ENCODE data around the gene DEPDC5. TPM values are rescaled to one million over a fixed set of nuclear protein-coding genes. Genes with fewer than 3 reads are reported as not detected.
"Not testable (repeated sequence)": the region's sequence is repeated elsewhere in the genome, so short reads cannot be mapped to it uniquely, and the experiment has no call there.

DEPDC5 gene
- 11.8 TPM for total RNA-seq
- long read RNA-seq, partial matches to known transcripts, result 5 of 9 reads
- long read RNA-seq, other reads (novel, unspliced or antisense), result 0 of 9 reads

DNA sequence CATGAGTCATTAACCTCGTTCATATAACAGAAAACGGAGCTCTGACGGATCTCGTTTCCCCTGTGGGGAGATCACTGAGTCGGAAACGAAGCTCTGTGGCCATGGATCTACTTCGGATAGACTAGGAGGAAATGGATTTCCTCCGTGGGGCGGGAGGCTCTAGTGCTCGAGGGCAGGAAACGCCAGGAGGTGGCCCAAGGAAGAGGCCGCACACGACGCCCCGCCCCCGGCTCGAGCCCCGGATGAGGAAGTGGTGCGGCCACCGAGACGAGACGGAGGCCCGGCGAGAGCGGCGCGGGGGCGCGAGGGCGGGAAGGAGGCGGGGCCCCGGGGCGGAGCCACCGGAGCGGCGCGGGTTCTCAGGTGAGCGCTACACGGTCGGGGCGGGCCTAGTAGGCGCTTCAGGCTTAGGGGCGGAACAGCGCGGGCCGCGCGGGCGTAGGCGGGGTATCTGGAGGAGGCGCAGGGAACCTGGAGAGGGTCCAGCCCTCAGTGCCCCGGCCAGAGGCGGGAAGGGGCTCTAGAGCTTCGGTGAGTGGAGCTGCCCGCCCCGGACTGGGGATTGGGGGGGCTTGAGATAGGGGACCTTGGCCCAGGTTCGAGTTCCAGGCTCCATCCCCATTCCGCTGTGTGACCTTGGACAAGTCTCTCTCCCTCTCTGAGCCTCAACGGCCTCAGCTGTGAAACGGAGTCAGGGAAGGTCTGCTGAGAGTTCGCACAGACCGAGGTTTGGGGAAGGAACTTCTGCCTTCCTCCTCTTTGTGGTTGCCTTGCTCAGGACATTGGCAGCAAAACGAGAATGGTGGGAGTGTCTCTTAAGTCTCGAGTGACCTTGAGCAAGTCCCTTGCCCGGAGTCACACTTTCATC lies at the start of gene DEPDC5:
DEPDC5 (plus strand) TSS at position 386 of the 868 bp plus-strand sequence. CDS start 903 bp downstream, outside the sequence.
- DNase-seq (ENCODE audit: low spot score), result peak; percentile 99
- intact Hi-C loops (cut with DNase I), result loop anchor here (1.0 to 5.0 kb wide), 4 partner anchors 72 to 658 kb away; partner anchors contain the start of genes PISD, RTCB and YWHAH

- no peak for DNase-seq (ENCODE audit: low spot score)
- intact Hi-C loops (cut with DNase I), result no loop called here
These were observed 46.3 kb upstream of the DEPDC5 start for GRCh38 chr22:31707519-31707918.

- DNase-seq (ENCODE audit: low spot score); intact Hi-C loops (cut with DNase I): not testable (repeated sequence)
These were observed 42.6 kb upstream of the DEPDC5 start for GRCh38 chr22:31711226-31711625.

DNA sequence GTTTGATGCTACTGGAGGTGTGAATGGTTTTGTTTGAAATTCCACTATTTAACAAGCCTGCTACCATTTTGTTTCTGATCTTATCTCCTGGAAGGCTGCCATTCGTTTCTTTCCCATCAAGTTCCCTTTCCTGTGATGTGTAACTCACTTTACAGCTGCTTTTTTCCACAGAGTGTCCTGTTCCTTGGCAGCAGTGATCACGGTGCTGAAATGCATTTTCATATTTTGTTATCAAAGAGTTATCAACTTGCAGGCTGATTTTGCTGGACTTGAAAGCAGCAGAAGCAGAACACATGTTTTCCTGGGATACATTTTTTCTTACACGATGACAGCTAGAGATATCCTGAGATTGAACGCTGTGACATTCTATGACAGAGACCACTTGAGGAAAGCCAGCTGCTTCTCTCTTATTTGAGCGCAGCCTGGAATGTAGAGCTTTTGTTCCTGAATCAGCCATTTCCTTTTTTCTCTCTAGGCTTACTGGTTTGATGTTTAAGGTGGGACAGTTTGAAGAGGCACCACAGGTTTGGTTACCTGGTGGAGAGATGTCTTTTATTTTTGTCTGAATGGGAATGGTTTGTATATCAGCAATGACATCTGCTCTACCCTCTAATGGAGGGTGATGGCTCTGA lies 38.6 kb upstream of the DEPDC5 start:
- no peak for DNase-seq (ENCODE audit: low spot score)
- intact Hi-C loops (cut with DNase I), result no loop called here

GRCh38 chr22:31719850-31720471 lies 33.9 kb upstream of the DEPDC5 start:
- intact Hi-C loops (cut with DNase I), result no loop called here
- no peak for DNase-seq (ENCODE audit: low spot score)

DNA sequence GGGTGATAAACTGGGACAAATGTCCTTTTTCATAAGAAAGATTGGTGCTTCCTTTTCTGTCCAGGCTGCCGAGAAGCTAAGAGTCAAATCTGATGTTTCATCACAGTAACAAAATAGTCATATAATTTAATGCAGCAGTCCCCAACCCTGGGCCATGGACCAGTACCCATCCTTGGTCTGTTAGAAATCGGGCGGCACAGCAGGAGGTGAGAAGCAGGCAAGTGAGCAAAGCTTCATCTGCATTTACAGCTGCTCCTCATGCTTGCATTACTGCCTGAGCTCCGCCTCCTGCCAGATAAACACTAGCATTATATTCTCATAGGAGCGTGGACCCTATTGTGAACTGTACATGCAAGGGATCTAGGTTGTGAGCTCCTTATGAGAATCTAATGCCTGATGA lies 30.1 kb upstream of the DEPDC5 start:
- intact Hi-C loops (cut with DNase I), result no loop called here
- DNase-seq (ENCODE audit: low spot score), result no peak

GRCh38 chr22:31726692-31727091 lies 27.1 kb upstream of the DEPDC5 start:
- intact Hi-C loops (cut with DNase I), result no loop called here
- no peak for DNase-seq (ENCODE audit: low spot score)

GRCh38 chr22:31728857-31729256 lies 25.0 kb upstream of the DEPDC5 start:
- intact Hi-C loops (cut with DNase I), result no loop called here
- DNase-seq (ENCODE audit: low spot score), result no peak

GRCh38 chr22:31730344-31730711 lies 23.5 kb upstream of the DEPDC5 start:
- no peak for DNase-seq (ENCODE audit: low spot score)
- intact Hi-C loops (cut with DNase I), result no loop called here

- no peak for DNase-seq (ENCODE audit: low spot score)
- intact Hi-C loops (cut with DNase I), result no loop called here
These were observed 21.6 kb upstream of the DEPDC5 start for GRCh38 chr22:31732089-31732829.

DNA sequence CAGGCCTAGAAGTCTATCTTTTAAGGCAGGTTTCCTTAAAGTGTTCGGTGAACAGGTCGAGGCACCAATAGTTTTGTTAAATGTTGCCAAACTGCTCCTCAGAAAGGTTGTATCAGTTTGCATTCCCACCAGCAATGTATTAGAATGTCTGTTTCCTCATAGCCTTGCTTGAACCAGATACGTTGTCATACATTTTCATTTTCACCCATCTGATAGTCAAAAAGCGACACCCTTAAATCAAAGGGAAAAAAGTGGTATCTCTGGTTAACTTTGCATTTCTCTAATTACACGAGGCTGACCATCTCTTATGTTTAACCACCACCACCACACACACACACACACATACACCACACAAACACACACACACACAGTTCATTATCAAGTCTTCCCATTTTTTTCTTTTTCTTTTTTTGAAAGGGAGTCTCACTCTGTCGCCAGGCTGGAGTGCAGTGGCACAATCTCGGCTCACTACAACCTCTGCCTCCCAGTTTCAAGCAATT lies 20.2 kb upstream of the DEPDC5 start:
- no peak for DNase-seq (ENCODE audit: low spot score)
- intact Hi-C loops (cut with DNase I), result no loop called here

DNA sequence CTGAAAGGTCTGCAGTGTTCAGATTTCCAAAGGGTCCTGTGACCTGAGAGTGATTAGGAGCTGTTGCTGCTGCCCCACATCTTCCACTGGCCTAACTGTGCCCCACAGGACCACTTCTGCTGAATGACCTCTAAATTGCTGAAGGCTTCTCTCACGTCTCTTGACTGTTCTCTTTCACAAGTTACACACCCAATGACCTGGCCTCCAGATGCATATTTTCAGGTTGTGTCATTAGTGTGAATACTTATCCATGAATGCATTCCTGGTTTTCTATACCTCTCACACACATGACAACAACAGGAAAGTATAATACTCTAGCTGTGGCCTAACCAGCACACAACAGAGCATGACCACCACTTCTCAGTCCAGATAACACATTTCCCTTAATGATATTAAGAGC lies 19.3 kb upstream of the DEPDC5 start:
- intact Hi-C loops (cut with DNase I), result no loop called here
- no peak for DNase-seq (ENCODE audit: low spot score)

- no peak for DNase-seq (ENCODE audit: low spot score)
- intact Hi-C loops (cut with DNase I), result no loop called here
These were observed 17.4 kb upstream of the DEPDC5 start for GRCh38 chr22:31736458-31736857.

DNA sequence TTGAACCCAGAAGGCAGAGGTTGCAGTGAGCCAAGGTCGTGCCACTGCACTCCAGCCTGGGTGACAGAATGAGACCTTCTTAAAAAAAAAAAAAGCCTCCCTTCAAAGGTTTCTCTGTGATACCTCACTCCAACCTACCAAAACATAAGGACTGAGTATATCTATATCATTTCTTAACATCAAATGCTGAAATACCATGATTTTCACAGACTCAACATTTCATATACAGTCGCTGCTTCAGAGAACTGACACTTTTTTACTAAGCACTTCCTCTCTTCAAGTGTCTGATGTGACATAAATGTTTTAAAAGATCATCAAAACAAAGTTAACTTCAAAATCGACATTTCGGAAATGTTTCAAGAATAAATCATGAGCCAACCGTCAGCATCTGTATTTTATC lies 15.9 kb upstream of the DEPDC5 start:
- no peak for DNase-seq (ENCODE audit: low spot score)
- intact Hi-C loops (cut with DNase I), result no loop called here

- intact Hi-C loops (cut with DNase I), result no loop called here
- no peak for DNase-seq (ENCODE audit: low spot score)
These were observed 15.3 kb upstream of the DEPDC5 start for GRCh38 chr22:31738566-31738965.

GRCh38 chr22:31739795-31740201 lies 14.0 kb upstream of the DEPDC5 start:
- no peak for DNase-seq (ENCODE audit: low spot score)
- intact Hi-C loops (cut with DNase I), result no loop called here

GRCh38 chr22:31740314-31740713 lies 13.5 kb upstream of the DEPDC5 start:
- DNase-seq (ENCODE audit: low spot score); intact Hi-C loops (cut with DNase I): not testable (repeated sequence)

GRCh38 chr22:31742115-31742514 lies 11.7 kb upstream of the DEPDC5 start:
- intact Hi-C loops (cut with DNase I), result no loop called here
- no peak for DNase-seq (ENCODE audit: low spot score)

GRCh38 chr22:31742682-31743081 lies 11.1 kb upstream of the DEPDC5 start:
- DNase-seq (ENCODE audit: low spot score), result no peak
- intact Hi-C loops (cut with DNase I), result no loop called here

DNA sequence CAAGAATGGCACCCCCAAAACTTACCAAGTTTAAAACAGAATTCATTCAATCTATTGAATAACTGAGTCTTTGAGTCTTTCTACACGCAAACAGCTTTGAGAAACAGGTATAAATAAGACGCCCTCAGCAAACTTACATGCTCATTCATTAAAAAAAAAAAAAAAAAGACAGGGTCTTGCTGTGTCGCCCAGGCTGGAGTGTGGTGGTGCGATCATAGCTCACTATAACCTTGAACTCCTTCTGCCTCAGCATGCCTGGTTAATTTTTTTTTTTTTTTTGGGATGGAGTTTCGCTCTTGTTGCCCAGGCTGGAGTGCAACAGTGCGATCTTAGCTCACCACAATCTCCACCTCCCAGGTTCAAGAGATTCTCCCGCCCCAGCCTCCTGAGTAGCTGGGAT lies 9.9 kb upstream of the DEPDC5 start:
- intact Hi-C loops (cut with DNase I), result no loop called here
- no peak for DNase-seq (ENCODE audit: low spot score)
